GM21367 (cell line): ENCODE measurements around the gene JUNB.

Experiments used
- ATAC-seq: cut with Tn5 transposase; IDR thresholded peaks from one replicate; pipeline ENCODE4 v1.9.1; 2021; ENCODE audit not compliant: unreplicated experiment

The JUNB gene

GRCh38 chr19:12791345-12792050, at the start of gene JUNB:
JUNB (plus strand) TSS chr19:12791486; CDS start chr19:12791772, 286 bp downstream.
- peak; percentile 32 for ATAC-seq

- no peak for ATAC-seq
These were observed 46.0 kb upstream of the JUNB start for GRCh38 chr19:12745166-12745897.

GRCh38 chr19:12748489-12748888, 42.8 kb upstream of the JUNB start:
- ATAC-seq, result no peak

GRCh38 chr19:12749938-12750521, 41.3 kb upstream of the JUNB start:
- no peak for ATAC-seq

- ATAC-seq, result no peak
These were observed 40.4 kb upstream of the JUNB start for GRCh38 chr19:12750851-12751250.

- ATAC-seq, result no peak
These were observed 39.7 kb upstream of the JUNB start, which contains the start of gene BEST2 for GRCh38 chr19:12751635-12752034. BEST2 (plus strand) TSS chr19:12751791; CDS start chr19:12752593, 802 bp downstream.

GRCh38 chr19:12752056-12752781, 39.1 kb upstream of the JUNB start:
- no peak for ATAC-seq

GRCh38 chr19:12754465-12755196, 36.7 kb upstream of the JUNB start:
- no peak for ATAC-seq

GRCh38 chr19:12756150-12756883, 35.0 kb upstream of the JUNB start:
- ATAC-seq, result no peak

GRCh38 chr19:12757544-12758274, 33.6 kb upstream of the JUNB start:
- no peak for ATAC-seq

- no peak for ATAC-seq
These were observed 31.6 kb upstream of the JUNB start for GRCh38 chr19:12759686-12760085.

- ATAC-seq, result no peak
These were observed 28.2 kb upstream of the JUNB start for GRCh38 chr19:12763100-12763499.

GRCh38 chr19:12764698-12765097, 26.6 kb upstream of the JUNB start:
- no peak for ATAC-seq

- no peak for ATAC-seq
These were observed 25.2 kb upstream of the JUNB start for GRCh38 chr19:12766051-12766521.

- ATAC-seq, result no peak
These were observed 24.1 kb upstream of the JUNB start for GRCh38 chr19:12767150-12767549.

GRCh38 chr19:12767666-12768065, 23.6 kb upstream of the JUNB start:
- ATAC-seq, result no peak

GRCh38 chr19:12769689-12770088, 21.6 kb upstream of the JUNB start:
- no peak for ATAC-seq

- ATAC-seq, result no peak
These were observed 20.4 kb upstream of the JUNB start for GRCh38 chr19:12770922-12771321.

- ATAC-seq, result no peak
These were observed 19.0 kb upstream of the JUNB start for GRCh38 chr19:12772323-12772722.
